ENCODE measurements around the gene VEZF1. TPM values are rescaled to one million over a fixed set of nuclear protein-coding genes. Genes with fewer than 3 reads are reported as not detected.

VEZF1 gene
- total and polyA plus RNA-seq, 10 donors: 10.0 to 59.9 (median 50.8) TPM

GRCh38 chr17:57957886-57958285, 30.2 kb downstream of the VEZF1 start:
- Histone ChIP-seq H3K4me1 (peaks cover 15 to 40% (median 33%) of the 10 kb centered on the region in 6 donors), H3K9me3 (no peaks in the 10 kb centered on the region), H3K4me3 (no peak overlapping the region), H3K36me3 (no peaks in the 10 kb centered on the region), H3K27me3 (replicated peaks in 1 of 7) (peaks cover 0 to 85% (median 10%) of the 10 kb centered on the region in 7 donors), H3K27ac (no peak overlapping the region)
- no peak for TF ChIP-seq POLR2A (IDR thresholded peaks at IDR 0.05)
- TF ChIP-seq POLR2AphosphoS5 (IDR thresholded peaks at IDR 0.05): no peak
- TF ChIP-seq CTCF (IDR thresholded peaks at IDR 0.05 in 8 of 11, conservative IDR thresholded peaks at IDR 0.05 in 3 of 11): no peak
- WGBS, 5 donors: 86 to 94% (median 90%) methylated on average over 3 of the region's 3 CpGs
- DNase-seq: peak; percentile 0
- intact Hi-C loops (cut with DNase I; ENCODE audit: low total_unique reads): no loop called here

- Histone ChIP-seq H3K4me3 (no peak overlapping the region), H3K36me3 (no peaks in the 10 kb centered on the region), H3K27me3 (replicated peaks in 1 of 7) (peaks cover 0 to 84% (median 10%) of the 10 kb centered on the region in 7 donors), H3K9me3 (no peaks in the 10 kb centered on the region), H3K27ac (no peak overlapping the region), H3K4me1 (peaks cover 15 to 46% (median 36%) of the 10 kb centered on the region in 6 donors)
- DNase-seq: peak; percentile 41
- TF ChIP-seq POLR2AphosphoS5 (IDR thresholded peaks at IDR 0.05) (no peak), POLR2A (IDR thresholded peaks at IDR 0.05) (no peak), CTCF (IDR thresholded peaks at IDR 0.05 in 8 of 11, conservative IDR thresholded peaks at IDR 0.05 in 3 of 11) (no peak)
- intact Hi-C loops (cut with DNase I; ENCODE audit: low total_unique reads): no loop called here
- 92 to 96% (median 95%) methylated on average over 8 of the region's 8 CpGs for WGBS, 5 donors
Observed at GRCh38 chr17:57957120-57957850, 30.8 kb downstream of the VEZF1 start.

- TF ChIP-seq CTCF (IDR thresholded peaks at IDR 0.05 in 8 of 11, conservative IDR thresholded peaks at IDR 0.05 in 3 of 11): no peak
- no peak for TF ChIP-seq POLR2AphosphoS5 (IDR thresholded peaks at IDR 0.05)
- no peak for TF ChIP-seq POLR2A (IDR thresholded peaks at IDR 0.05)
- no peaks in the 10 kb centered on the region for H3K9me3 ChIP-seq
Observed at GRCh38 chr17:57956291-57957119, 31.5 kb downstream of the VEZF1 start.

More at GRCh38 chr17:57956291-57957119, 31.5 kb downstream of the VEZF1 start:
- WGBS, 5 donors: 47 to 62% (median 50%) methylated on average over 10 to 13 of the region's 13 CpGs
- peak overlapping the region in 1 of 8 donors; percentile 74 for H3K4me3 ChIP-seq
- DNase-seq: peak; percentile 71
- H3K27me3 ChIP-seq (replicated peaks in 1 of 7): peaks cover 0 to 84% (median 10%) of the 10 kb centered on the region in 7 donors
- peaks cover 15 to 53% (median 39%) of the 10 kb centered on the region in 6 donors for H3K4me1 ChIP-seq
- intact Hi-C loops (cut with DNase I; ENCODE audit: low total_unique reads): no loop called here
- H3K27ac ChIP-seq: no peak overlapping the region
- H3K36me3 ChIP-seq: no peaks in the 10 kb centered on the region

Measured in spleen (tissue), 11 donors.